ENCODE data around the gene CEP85L.

DNA sequence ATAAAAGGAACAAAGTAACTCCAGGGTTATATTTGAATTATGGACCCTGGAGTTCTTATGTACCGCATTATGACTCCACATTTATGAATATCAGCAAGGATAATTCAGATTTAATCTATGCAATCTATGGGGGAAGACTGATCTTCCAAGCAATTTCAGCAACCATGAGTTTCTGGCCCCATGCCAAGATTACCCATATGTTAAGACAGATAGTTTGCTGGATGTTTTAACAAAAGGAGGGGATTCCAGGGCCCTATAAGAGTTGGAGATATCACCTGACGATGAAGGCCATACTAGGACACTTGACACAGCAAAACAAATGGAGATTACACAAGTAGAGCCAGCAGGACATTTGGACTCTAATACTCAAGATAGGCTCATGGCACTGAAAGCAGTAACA lies 149.2 kb downstream of the CEP85L start:
- TF ChIP-seq POLR2AphosphoS5 (IDR thresholded peaks at IDR 0.05; ENCODE audit: borderline replicate concordance, low read depth, low read length) = no peak
- TF ChIP-seq EZH2 (IDR thresholded peaks at IDR 0.05) = no peak
- no peak for TF ChIP-seq FOXP2 (optimal IDR thresholded peaks at IDR 0.05; ENCODE audit: control extremely low read depth, extremely low read length, insufficient read depth)
